ENCODE data around the gene UTP25.

UTP25 gene

DNA sequence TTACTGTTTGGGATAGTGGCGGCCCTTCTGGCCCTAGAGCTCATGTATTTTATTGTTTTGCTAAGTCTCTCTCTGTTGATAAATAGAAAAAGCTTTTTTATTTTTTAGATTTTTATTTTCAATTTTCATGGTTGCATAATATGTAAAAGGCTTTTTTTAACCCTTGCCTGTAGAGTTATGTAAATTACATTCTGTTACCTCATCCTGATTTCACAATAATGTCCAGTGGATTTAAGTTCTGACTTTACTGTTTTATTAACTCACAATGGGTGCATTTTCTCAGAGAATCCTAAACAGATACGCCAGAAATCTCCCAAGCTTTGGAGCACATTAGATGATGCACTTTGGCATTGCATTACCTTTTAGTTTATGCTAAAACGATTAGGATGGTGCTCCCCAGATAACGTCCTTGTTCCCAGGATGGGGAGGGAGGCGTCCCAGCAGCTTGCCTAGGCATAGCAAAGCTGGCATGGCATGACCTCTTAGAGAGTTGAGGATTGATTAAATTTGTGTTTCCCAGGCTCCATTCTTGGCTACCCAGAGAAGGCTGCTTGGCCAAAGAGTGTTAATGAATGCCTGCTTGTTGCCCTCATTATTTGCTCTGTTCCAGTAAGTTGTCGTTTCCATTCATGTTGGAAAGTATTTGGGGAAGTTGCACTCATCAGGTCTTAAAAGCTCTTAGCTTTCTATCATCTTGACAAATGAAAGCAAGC, 17.1 kb downstream of the UTP25 start:
- H3K27ac Mint-ChIP-seq = no peak overlapping the region
- H3K4me1 Mint-ChIP-seq (ENCODE audit: low read depth) = peaks cover 11% of the 10 kb centered on the region
- H3K27me3 Mint-ChIP-seq (ENCODE audit: low read depth) = no peaks in the 10 kb centered on the region
- peaks cover 42% of the 10 kb centered on the region for H3K36me3 Mint-ChIP-seq (ENCODE audit: low read depth)
- no peak overlapping the region for H3K4me3 Mint-ChIP-seq
- no peaks in the 10 kb centered on the region for H3K9me3 Mint-ChIP-seq

- H3K9me3 Mint-ChIP-seq = no peaks in the 10 kb centered on the region
Measured at GRCh38 chr1:209845408-209845725, 17.6 kb downstream of the UTP25 start.

GRCh38 chr1:209849388-209849787, 21.6 kb downstream of the UTP25 start:
- H3K9me3 Mint-ChIP-seq = no peaks in the 10 kb centered on the region
- H3K4me3 Mint-ChIP-seq = no peak overlapping the region
- H3K4me1 Mint-ChIP-seq (ENCODE audit: low read depth) = peaks cover 2% of the 10 kb centered on the region
- no peak overlapping the region for H3K27ac Mint-ChIP-seq
- peaks cover 36% of the 10 kb centered on the region for H3K36me3 Mint-ChIP-seq (ENCODE audit: low read depth)
- no peaks in the 10 kb centered on the region for H3K27me3 Mint-ChIP-seq (ENCODE audit: low read depth)

More at GRCh38 chr1:209845408-209845725, 17.6 kb downstream of the UTP25 start:
- Mint-ChIP-seq H3K36me3 (ENCODE audit: low read depth) (peaks cover 40% of the 10 kb centered on the region), H3K27ac (no peak overlapping the region), H3K4me3 (no peak overlapping the region), H3K27me3 (ENCODE audit: low read depth) (no peaks in the 10 kb centered on the region), H3K4me1 (ENCODE audit: low read depth) (peaks cover 6% of the 10 kb centered on the region)

DNA sequence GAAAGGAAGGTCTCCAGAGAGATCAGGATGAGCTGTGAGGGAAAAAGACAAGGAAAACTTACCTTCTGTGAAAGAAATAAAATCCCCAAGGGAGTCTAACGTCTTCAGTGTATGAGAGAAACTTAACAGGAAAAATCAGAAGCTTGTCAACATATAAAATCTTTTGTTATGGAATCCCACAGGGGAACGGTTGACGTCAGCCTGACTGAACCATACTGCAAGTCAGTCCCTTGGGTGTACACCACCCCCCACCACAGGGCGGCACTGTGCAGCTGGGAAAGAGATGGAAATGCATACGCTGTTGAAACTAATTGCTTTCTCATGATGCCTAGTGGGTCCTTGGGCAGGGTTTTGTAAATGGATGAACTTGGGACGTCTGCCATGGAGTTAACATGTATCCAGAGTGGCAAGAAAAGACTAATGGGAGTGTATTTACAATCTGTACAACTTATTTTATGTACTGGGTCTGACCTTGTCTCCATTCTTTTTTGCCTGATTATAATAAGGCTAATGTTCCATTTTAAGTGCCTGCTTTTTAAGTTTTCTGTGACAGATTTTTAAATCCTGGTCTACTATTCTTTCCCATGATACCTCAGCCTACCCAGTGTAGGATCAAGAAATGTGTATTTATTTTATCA, 22.7 kb downstream of the UTP25 start:
- Mint-ChIP-seq H3K27me3 (ENCODE audit: low read depth) (no peaks in the 10 kb centered on the region), H3K9me3 (no peaks in the 10 kb centered on the region), H3K4me3 (no peak overlapping the region), H3K4me1 (ENCODE audit: low read depth) (peaks cover 4% of the 10 kb centered on the region), H3K36me3 (ENCODE audit: low read depth) (peaks cover 38% of the 10 kb centered on the region), H3K27ac (no peak overlapping the region)

DNA sequence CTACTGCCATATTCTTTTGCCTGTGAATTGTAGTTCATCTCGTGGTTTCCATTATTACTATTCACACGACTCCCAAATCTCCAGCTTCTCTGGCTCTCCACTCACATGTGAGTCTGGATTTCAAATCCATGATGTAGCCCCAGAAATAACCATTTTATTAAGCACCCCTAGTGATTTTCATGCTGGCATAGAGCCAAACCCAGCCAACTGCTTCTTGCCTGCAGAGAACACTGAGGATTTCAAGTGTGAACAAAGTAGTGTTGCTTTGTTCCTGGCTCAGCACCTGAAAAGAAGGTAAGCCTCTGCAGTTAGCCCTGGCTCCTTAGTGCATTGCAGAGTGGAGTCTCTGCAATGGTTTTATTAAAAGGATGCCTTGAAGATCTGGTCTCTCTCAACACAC, 25.9 kb downstream of the UTP25 start:
- Mint-ChIP-seq H3K27ac (no peak overlapping the region), H3K36me3 (ENCODE audit: low read depth) (peaks cover 28% of the 10 kb centered on the region)

GRCh38 chr1:209854196-209854595, 26.4 kb downstream of the UTP25 start:
- Mint-ChIP-seq H3K36me3 (ENCODE audit: low read depth) (peaks cover 28% of the 10 kb centered on the region), H3K4me3 (no peak overlapping the region), H3K4me1 (ENCODE audit: low read depth) (peaks cover 2% of the 10 kb centered on the region), H3K9me3 (no peaks in the 10 kb centered on the region), H3K27ac (no peak overlapping the region), H3K27me3 (ENCODE audit: low read depth) (no peaks in the 10 kb centered on the region)

More for the DNA sequence above, 25.9 kb downstream of the UTP25 start:
- Mint-ChIP-seq H3K9me3 (no peaks in the 10 kb centered on the region), H3K4me1 (ENCODE audit: low read depth) (peaks cover 2% of the 10 kb centered on the region), H3K27me3 (ENCODE audit: low read depth) (no peaks in the 10 kb centered on the region), H3K4me3 (no peak overlapping the region)

DNA sequence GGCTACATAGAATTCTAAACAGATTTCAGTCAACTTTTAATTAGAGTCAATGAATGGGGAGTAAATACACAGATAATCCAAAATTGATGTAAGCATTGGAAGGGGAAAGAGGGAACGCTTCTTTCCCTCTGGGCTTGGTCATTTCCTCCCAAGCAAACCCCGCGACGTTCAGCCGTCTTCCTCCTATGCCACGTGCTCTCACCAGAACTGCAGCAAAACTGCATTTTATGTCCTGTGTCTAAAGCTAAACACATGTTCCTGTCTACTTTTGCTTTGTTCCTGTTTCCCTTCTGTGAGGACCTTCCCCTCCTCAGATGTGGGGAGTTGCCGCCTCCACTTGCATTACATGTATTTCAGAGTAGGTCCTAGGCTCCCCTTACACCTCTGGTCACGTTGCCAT, 27.2 kb downstream of the UTP25 start:
- peaks cover 22% of the 10 kb centered on the region for H3K36me3 Mint-ChIP-seq (ENCODE audit: low read depth)
- no peaks in the 10 kb centered on the region for H3K27me3 Mint-ChIP-seq (ENCODE audit: low read depth)
- H3K9me3 Mint-ChIP-seq = no peaks in the 10 kb centered on the region
- H3K4me3 Mint-ChIP-seq = no peak overlapping the region
- peaks cover 2% of the 10 kb centered on the region for H3K4me1 Mint-ChIP-seq (ENCODE audit: low read depth)
- no peak overlapping the region for H3K27ac Mint-ChIP-seq

DNA sequence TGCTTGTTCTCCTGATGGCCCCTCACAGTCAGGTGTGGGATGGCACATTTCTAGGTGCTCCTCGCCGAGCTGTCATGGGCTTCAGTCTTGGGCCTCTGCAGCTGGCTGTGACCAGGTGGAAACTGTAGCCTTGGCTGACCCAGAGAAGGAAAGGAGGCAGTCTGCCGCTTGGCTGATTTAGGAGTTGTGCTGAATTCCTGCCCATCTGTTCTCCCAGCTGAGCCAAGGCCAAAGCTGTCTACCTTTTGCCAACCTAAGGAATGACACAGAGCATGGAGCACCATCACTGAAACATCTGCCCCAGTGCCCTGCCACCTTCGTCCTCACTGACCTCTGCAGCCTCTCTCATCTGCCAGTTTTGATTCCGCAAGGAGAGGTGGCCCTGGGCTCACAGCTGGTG, 27.9 kb downstream of the UTP25 start:
- Mint-ChIP-seq H3K4me1 (ENCODE audit: low read depth) (peaks cover 2% of the 10 kb centered on the region), H3K4me3 (no peak overlapping the region), H3K36me3 (ENCODE audit: low read depth) (peaks cover 20% of the 10 kb centered on the region), H3K27me3 (ENCODE audit: low read depth) (no peaks in the 10 kb centered on the region), H3K27ac (no peak overlapping the region), H3K9me3 (no peaks in the 10 kb centered on the region)

DNA sequence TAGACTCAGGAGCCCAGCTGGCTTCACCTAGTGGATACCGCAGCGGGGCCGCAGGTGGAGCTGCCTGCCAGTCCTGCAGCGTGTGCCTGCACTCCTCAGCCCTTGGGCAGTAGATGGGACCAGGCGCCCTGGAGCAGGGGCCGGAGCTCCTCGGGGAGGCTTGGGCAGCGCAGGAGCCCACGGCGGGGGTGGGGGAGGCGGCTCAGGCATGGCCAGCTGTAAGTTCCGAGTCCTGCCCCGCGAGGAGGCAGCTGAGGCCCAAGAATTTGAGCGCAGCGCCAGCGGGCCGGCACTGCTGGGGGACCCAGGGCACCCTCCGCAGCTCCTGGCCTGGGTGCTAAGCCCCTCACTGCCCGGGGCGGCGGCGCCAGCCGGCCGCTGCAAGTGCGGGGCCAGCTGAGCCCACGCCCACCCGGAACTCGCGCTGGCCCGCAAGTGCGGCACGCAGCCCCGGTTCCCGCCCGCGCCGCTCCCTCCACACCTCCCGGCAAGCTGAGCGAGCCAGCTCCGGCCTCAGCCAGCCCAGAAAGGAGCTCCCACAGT, 30.9 kb downstream of the UTP25 start:
- peaks cover 6% of the 10 kb centered on the region for H3K36me3 Mint-ChIP-seq (ENCODE audit: low read depth)
- no peak overlapping the region for H3K27ac Mint-ChIP-seq
- H3K27me3 Mint-ChIP-seq (ENCODE audit: low read depth) = peaks cover 22% of the 10 kb centered on the region
- H3K4me1 Mint-ChIP-seq (ENCODE audit: low read depth) = peaks cover 2% of the 10 kb centered on the region
- H3K4me3 Mint-ChIP-seq = no peak overlapping the region
- no peaks in the 10 kb centered on the region for H3K9me3 Mint-ChIP-seq

DNA sequence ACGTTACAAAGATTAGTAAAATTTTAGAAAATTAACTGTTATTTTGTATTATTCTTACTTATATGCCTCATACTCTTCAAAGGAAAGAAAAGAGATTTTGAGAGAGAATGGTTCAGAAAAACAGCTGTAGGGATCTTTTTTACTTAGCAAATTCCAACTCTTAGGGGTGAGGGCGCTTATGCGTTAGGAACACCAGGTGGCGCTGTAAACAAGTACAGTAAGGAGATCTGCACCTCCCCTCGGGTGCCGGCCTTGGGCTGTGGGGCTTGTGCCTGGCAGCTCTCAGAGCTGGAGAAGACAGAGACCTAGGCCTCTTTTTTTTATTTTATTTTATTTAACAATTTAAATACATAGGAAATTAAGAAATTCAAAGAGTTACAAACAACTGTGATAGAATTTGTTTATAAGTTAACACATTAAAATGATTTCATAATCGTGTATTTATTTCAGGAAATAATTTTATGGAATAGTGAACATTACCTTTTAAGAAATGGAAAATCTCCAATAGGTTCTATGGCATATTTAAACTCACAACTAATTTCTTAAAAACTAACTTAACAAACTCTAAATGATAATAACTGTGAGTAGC, 32.6 kb downstream of the UTP25 start:
- H3K27me3 Mint-ChIP-seq (ENCODE audit: low read depth) = peaks cover 22% of the 10 kb centered on the region
- no peaks in the 10 kb centered on the region for H3K9me3 Mint-ChIP-seq
- no peaks in the 10 kb centered on the region for H3K4me1 Mint-ChIP-seq (ENCODE audit: low read depth)

DNA sequence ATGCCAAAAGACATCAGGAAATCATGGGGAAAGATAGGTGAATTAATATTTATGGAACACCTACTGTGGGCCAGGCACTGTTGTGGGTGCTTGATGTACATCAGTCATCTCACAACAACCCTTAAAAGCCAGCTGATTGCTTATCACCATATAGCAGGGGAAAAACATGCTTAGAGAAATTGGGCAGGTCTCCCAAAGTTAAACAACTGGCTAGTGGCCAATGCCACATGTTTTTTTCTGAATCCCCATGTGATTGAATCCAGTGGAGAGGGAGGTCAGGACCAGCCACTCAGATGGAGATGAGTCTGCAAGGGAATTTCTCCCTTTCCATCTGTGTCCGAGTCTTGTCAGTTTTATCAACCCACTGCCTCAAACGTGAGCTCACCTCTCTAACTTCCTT, 33.5 kb downstream of the UTP25 start:
- Mint-ChIP-seq H3K4me1 (ENCODE audit: low read depth) (no peaks in the 10 kb centered on the region), H3K27ac (no peak overlapping the region), H3K36me3 (ENCODE audit: low read depth) (no peaks in the 10 kb centered on the region), H3K4me3 (no peak overlapping the region), H3K9me3 (no peaks in the 10 kb centered on the region), H3K27me3 (ENCODE audit: low read depth) (peaks cover 22% of the 10 kb centered on the region)

More for the DNA sequence above, 32.6 kb downstream of the UTP25 start:
- Mint-ChIP-seq H3K27ac (no peak overlapping the region), H3K36me3 (ENCODE audit: low read depth) (no peaks in the 10 kb centered on the region), H3K4me3 (no peak overlapping the region)

- Mint-ChIP-seq H3K4me1 (ENCODE audit: low read depth) (no peaks in the 10 kb centered on the region), H3K36me3 (ENCODE audit: low read depth) (no peaks in the 10 kb centered on the region), H3K9me3 (no peaks in the 10 kb centered on the region), H3K27ac (no peak overlapping the region), H3K27me3 (ENCODE audit: low read depth) (peaks cover 25% of the 10 kb centered on the region), H3K4me3 (no peak overlapping the region)
Measured at GRCh38 chr1:209862391-209863356, 34.9 kb downstream of the UTP25 start.

DNA sequence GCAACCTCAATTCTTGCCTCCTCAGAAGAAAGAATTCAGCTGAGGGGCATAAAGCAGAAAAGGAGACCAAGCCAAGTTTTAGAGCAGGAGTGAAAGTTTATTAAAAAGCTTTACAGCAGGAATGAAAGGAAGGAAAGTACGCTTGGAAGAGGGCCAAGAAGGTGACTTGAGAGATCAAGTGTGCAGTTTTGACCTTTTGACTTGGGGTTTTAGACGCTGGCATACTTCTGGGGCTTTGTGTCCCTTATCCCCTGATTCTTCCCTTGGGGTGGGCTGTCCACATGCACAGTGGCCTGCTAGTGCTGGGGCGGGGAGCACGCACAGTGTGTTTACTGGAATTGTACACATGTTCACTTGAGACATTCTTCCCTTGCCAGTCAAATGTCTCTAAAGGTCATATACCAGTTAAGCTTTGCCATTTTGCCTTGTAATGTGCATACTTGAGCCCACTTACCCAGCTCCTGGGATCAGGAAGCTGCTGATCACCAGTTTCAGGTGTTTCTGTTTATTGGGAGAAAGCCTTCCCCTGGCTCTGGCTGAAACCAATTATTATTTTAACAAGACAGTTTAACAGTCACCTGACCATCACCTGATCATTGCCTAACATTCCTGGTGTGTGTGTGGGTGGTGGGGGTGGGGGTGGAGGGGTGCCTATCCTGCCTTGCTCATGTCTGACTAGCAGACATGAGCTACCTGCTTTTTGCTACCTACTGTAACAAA, 36.2 kb downstream of the UTP25 start:
- Mint-ChIP-seq H3K27me3 (ENCODE audit: low read depth) (peaks cover 31% of the 10 kb centered on the region), H3K36me3 (ENCODE audit: low read depth) (no peaks in the 10 kb centered on the region), H3K9me3 (no peaks in the 10 kb centered on the region), H3K27ac (no peak overlapping the region), H3K4me3 (no peak overlapping the region), H3K4me1 (ENCODE audit: low read depth) (no peaks in the 10 kb centered on the region)

DNA sequence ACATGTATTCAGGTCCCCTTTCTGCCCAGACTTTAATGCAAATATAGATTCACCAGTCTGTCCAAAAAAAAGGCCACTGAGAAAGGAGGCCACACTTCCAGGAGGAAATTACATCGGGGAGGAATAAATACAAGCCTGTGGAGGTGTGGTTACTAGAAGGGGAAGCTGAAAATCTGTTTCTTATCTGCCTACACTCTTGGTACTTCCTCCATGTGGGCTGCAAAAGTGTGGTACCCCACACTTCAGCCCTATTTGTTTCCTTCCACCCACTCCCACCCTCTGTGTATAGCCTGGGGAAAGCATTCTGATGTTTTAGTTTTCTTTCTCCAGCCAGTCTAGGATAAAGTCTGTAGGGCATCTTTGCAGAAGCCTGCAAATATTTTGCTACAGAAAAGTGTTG, 38.4 kb downstream of the UTP25 start:
- H3K4me1 Mint-ChIP-seq (ENCODE audit: low read depth) = no peaks in the 10 kb centered on the region
- no peak overlapping the region for H3K4me3 Mint-ChIP-seq
- H3K27ac Mint-ChIP-seq = no peak overlapping the region
- H3K27me3 Mint-ChIP-seq (ENCODE audit: low read depth) = peaks cover 39% of the 10 kb centered on the region
- H3K9me3 Mint-ChIP-seq = no peaks in the 10 kb centered on the region
- H3K36me3 Mint-ChIP-seq (ENCODE audit: low read depth) = no peaks in the 10 kb centered on the region

Data from T-helper 1 cell treated with Interleukin-12 subunit alpha and Interleukin-12 subunit beta and Interleukin-4 antibody, amounts not matched to agents 30 μg/mL and 1 μg/mL, for 36 hours (primary cell).